Skeletal muscle tissue (tissue), 4 donors: Measurements from ENCODE around the gene TBC1D1. TPM values are rescaled to one million over a fixed set of nuclear protein-coding genes. Genes with fewer than 3 reads are reported as not detected.

ENCODE experiments used
- H3K27ac ChIP-seq: one replicate; pipeline ENCODE4 v1.7.0; 2013; ENCODE audit warnings: mild to moderate bottlenecking, low read depth, low read length, inconsistent platforms
- H3K27me3 ChIP-seq, 3 donors: one replicate each; pipeline ENCODE4 v1.7.0; 2013; ENCODE audit warnings: low read length in 3 of 3; ENCODE audit not compliant: control insufficient read depth in 3 of 3, insufficient read depth in 3 of 3
- H3K36me3 ChIP-seq, 3 donors: one replicate each; pipeline ENCODE4 v1.7.0; 2013; ENCODE audit warnings: low read length in 3 of 3; ENCODE audit not compliant: control insufficient read depth in 3 of 3, insufficient read depth in 3 of 3
- H3K4me1 ChIP-seq, 3 donors: one replicate each; pipeline ENCODE4 v1.7.0; 2013; ENCODE audit warnings: low read length in 3 of 3, mild to moderate bottlenecking in 3 of 3; ENCODE audit not compliant: control insufficient read depth in 3 of 3, insufficient read depth in 3 of 3
- H3K4me3 ChIP-seq, 3 donors: one replicate each; pipeline ENCODE4 v1.7.0; 2013; ENCODE audit warnings: low read length in 3 of 3
- H3K9ac ChIP-seq, 3 donors: one replicate each; pipeline ENCODE4 v1.7.0; 2013; ENCODE audit warnings: low read length in 3 of 3, mild to moderate bottlenecking in 3 of 3, moderate library complexity in 2 of 3, low read depth in 1 of 3
- H3K9me3 ChIP-seq, 3 donors: one replicate each; pipeline ENCODE4 v1.7.0; 2013; ENCODE audit warnings: low read length in 3 of 3; ENCODE audit not compliant: control insufficient read depth in 3 of 3
- total RNA-seq: library from RNA; depleted of rRNA; stranded (reverse); fragments of >200 nt; gene quantifications from one replicate; pipeline ENCODE4 v1.2.3, GENCODE V29; 2014
- donor health status: Osteomylitis.

Gene TBC1D1
- total RNA-seq, 1 donor from 2014 or later: 54.3 TPM

GRCh38 chr4:37946503-37947179 is 55.8 kb downstream of the TBC1D1 start:
- Histone ChIP-seq H3K4me3 (no peak overlapping the region), H3K4me1 (peaks cover 2 to 10% (median 6%) of the 10 kb centered on the region in 3 donors), H3K27ac (no peak overlapping the region), H3K9me3 (no peaks in the 10 kb centered on the region), H3K27me3 (no peaks in the 10 kb centered on the region), H3K9ac (no peak overlapping the region), H3K36me3 (no peaks in the 10 kb centered on the region)

- Histone ChIP-seq H3K4me3 (no peak overlapping the region), H3K27ac (no peak overlapping the region), H3K36me3 (no peaks in the 10 kb centered on the region), H3K27me3 (no peaks in the 10 kb centered on the region), H3K4me1 (peaks cover 2 to 10% (median 6%) of the 10 kb centered on the region in 3 donors), H3K9me3 (no peaks in the 10 kb centered on the region), H3K9ac (no peak overlapping the region)
These were observed 57.7 kb downstream of the TBC1D1 start for GRCh38 chr4:37948542-37948941.

GRCh38 chr4:37949636-37950426 is 58.9 kb downstream of the TBC1D1 start:
- peaks cover 2 to 10% (median 6%) of the 10 kb centered on the region in 3 donors for H3K4me1 ChIP-seq
- no peaks in the 10 kb centered on the region for H3K36me3 ChIP-seq
- H3K27me3 ChIP-seq: no peaks in the 10 kb centered on the region
- H3K27ac ChIP-seq: no peak overlapping the region
- H3K4me3 ChIP-seq: no peak overlapping the region
- no peak overlapping the region for H3K9ac ChIP-seq
- H3K9me3 ChIP-seq: no peaks in the 10 kb centered on the region

GRCh38 chr4:37951461-37952352 is 60.8 kb downstream of the TBC1D1 start:
- no peaks in the 10 kb centered on the region for H3K9me3 ChIP-seq
- H3K4me1 ChIP-seq: peaks cover 0 to 4% (median 2%) of the 10 kb centered on the region in 3 donors
- no peak overlapping the region for H3K27ac ChIP-seq
- H3K9ac ChIP-seq: no peak overlapping the region
- H3K4me3 ChIP-seq: no peak overlapping the region
- H3K36me3 ChIP-seq: no peaks in the 10 kb centered on the region
- no peaks in the 10 kb centered on the region for H3K27me3 ChIP-seq

GRCh38 chr4:37953156-37953555 is 62.3 kb downstream of the TBC1D1 start:
- H3K9ac ChIP-seq: no peak overlapping the region
- no peak overlapping the region for H3K4me3 ChIP-seq
- no peaks in the 10 kb centered on the region for H3K36me3 ChIP-seq
- H3K4me1 ChIP-seq: no peaks in the 10 kb centered on the region
- no peaks in the 10 kb centered on the region for H3K9me3 ChIP-seq
- H3K27me3 ChIP-seq: no peaks in the 10 kb centered on the region
- no peak overlapping the region for H3K27ac ChIP-seq

GRCh38 chr4:37953620-37954293 is 62.9 kb downstream of the TBC1D1 start:
- H3K9ac ChIP-seq: no peak overlapping the region
- H3K4me1 ChIP-seq: no peaks in the 10 kb centered on the region
- no peaks in the 10 kb centered on the region for H3K9me3 ChIP-seq
- H3K27ac ChIP-seq: no peak overlapping the region
- no peak overlapping the region for H3K4me3 ChIP-seq
- no peaks in the 10 kb centered on the region for H3K27me3 ChIP-seq
- H3K36me3 ChIP-seq: no peaks in the 10 kb centered on the region

GRCh38 chr4:37956941-37957340 is 66.1 kb downstream of the TBC1D1 start:
- Histone ChIP-seq H3K9ac (no peak overlapping the region), H3K4me1 (no peaks in the 10 kb centered on the region), H3K4me3 (no peak overlapping the region), H3K27ac (no peak overlapping the region), H3K36me3 (no peaks in the 10 kb centered on the region), H3K9me3 (no peaks in the 10 kb centered on the region), H3K27me3 (no peaks in the 10 kb centered on the region)

GRCh38 chr4:37958932-37959331 is 68.0 kb downstream of the TBC1D1 start:
- no peak overlapping the region for H3K4me3 ChIP-seq
- no peak overlapping the region for H3K9ac ChIP-seq
- no peak overlapping the region for H3K27ac ChIP-seq
- no peaks in the 10 kb centered on the region for H3K36me3 ChIP-seq
- no peaks in the 10 kb centered on the region for H3K9me3 ChIP-seq
- no peaks in the 10 kb centered on the region for H3K27me3 ChIP-seq
- no peaks in the 10 kb centered on the region for H3K4me1 ChIP-seq

GRCh38 chr4:37960098-37960497 is 69.2 kb downstream of the TBC1D1 start, which contains the start of gene PTTG2:
Gene PTTG2, plus strand, starts transcription at chr4:37960398. Its CDS starts 37 bp downstream, at chr4:37960435.
- no peaks in the 10 kb centered on the region for H3K9me3 ChIP-seq

More at GRCh38 chr4:37960098-37960497, 69.2 kb downstream of the TBC1D1 start, which contains the start of gene PTTG2:
- Histone ChIP-seq H3K27ac (no peak within 1 kb of the TSS), H3K4me3 (no peak within 1 kb of the TSS), H3K9ac (no peak within 1 kb of the TSS), H3K27me3 (no peaks in the 10 kb centered on the region), H3K36me3 (no peaks in the 10 kb centered on the region), H3K4me1 (no peaks in the 10 kb centered on the region)
